Measurements from ENCODE around the gene FN1. TPM values are rescaled to one million over a fixed set of nuclear protein-coding genes. Genes with fewer than 3 reads are reported as not detected.

The FN1 gene
- total RNA-seq, 1 experiment from 2014 or later: 39.4 TPM

DNA sequence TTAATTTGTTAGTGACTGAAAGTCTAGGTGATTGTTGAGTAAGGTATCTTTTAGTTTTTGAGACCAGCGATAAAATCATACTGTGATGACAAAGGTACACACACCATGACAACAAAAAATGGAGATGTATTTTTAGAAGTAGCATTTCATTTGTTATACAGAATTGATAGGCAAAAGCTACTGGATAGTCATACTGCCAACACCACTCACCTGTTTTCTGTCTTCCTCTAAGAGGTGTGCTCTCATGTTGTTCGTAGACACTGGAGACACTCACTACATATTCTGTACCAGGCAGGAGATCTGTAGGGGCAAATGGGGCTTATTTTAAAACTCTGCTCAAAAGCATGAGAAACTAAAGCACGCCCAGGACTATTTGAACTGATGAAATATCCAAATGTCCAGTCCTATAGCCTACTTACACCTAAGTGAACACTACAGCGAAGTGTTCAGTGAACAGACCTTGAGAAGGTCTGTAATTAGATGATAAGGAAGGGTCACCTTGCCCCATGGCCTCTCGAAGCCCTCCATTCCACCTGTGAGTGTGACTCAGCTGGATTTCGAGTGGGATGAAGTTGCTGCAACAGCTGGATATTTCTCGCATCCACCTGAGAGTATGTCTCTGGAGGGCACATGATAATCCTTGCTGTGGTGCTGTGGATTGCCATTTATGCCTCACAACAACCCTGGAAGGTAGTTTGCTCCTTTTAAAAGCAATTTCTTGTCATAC lies 47.7 kb downstream of the FN1 start:
- ChIA-PET CTCF (no interaction called here), POLR2A (ENCODE audit: unreplicated experiment) (no interaction called here)
- no peak overlapping the region for H3K27ac ChIP-seq
- H3K9me3 ChIP-seq (ENCODE audit: insufficient read depth, low read depth): no peaks in the 10 kb centered on the region
- no peak overlapping the region for H3K4me3 ChIP-seq
- TF ChIP-seq, protein P1, sequence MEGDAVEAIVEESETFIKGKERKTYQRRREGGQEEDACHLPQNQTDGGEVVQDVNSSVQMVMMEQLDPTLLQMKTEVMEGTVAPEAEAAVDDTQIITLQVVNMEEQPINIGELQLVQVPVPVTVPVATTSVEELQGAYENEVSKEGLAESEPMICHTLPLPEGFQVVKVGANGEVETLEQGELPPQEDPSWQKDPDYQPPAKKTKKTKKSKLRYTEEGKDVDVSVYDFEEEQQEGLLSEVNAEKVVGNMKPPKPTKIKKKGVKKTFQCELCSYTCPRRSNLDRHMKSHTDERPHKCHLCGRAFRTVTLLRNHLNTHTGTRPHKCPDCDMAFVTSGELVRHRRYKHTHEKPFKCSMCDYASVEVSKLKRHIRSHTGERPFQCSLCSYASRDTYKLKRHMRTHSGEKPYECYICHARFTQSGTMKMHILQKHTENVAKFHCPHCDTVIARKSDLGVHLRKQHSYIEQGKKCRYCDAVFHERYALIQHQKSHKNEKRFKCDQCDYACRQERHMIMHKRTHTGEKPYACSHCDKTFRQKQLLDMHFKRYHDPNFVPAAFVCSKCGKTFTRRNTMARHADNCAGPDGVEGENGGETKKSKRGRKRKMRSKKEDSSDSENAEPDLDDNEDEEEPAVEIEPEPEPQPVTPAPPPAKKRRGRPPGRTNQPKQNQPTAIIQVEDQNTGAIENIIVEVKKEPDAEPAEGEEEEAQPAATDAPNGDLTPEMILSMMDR (conservative IDR thresholded peaks at IDR 0.05): no peak
- no peak for TF ChIP-seq EZH2 (IDR thresholded peaks at IDR 0.05; ENCODE audit: low read depth)
- no peaks in the 10 kb centered on the region for H3K36me3 ChIP-seq (ENCODE audit: low read depth)
- no peak overlapping the region for H3K4me2 ChIP-seq
- no peaks in the 10 kb centered on the region for H3K9me2 ChIP-seq (ENCODE audit: insufficient read depth)
- H3K79me2 ChIP-seq (ENCODE audit: low read depth): no peaks in the 10 kb centered on the region
- DNase-seq: no peak
- intact Hi-C loops (cut with micrococcal nuclease; ENCODE audit: unreplicated experiment): no loop called here
- no peaks in the 10 kb centered on the region for H3K27me3 ChIP-seq (ENCODE audit: insufficient read depth, low read depth)
- H3K4me1 ChIP-seq (replicated peaks; ENCODE audit: insufficient read depth): peaks cover 6% of the 10 kb centered on the region; the same call in 1 of the 2 replicates
- no TSS peak for BruUV-seq (replicated peaks)
- no peak overlapping the region for H2AFZ ChIP-seq
- H3F3A ChIP-seq (ENCODE audit: insufficient read depth, low read depth): no peaks in the 10 kb centered on the region
- no peaks in the 10 kb centered on the region for H4K20me1 ChIP-seq (ENCODE audit: insufficient read depth)

GRCh38 chr2:215386566-215386965 lies 49.3 kb downstream of the FN1 start:
- H3K4me2 ChIP-seq: no peak overlapping the region
- H3K36me3 ChIP-seq (ENCODE audit: low read depth): no peaks in the 10 kb centered on the region
- ChIA-PET POLR2A (ENCODE audit: unreplicated experiment) (no interaction called here), CTCF (no interaction called here)
- no peaks in the 10 kb centered on the region for H3F3A ChIP-seq (ENCODE audit: insufficient read depth, low read depth)
- DNase-seq: no peak
- peaks cover 3% of the 10 kb centered on the region; the same call in 1 of the 2 replicates for H3K4me1 ChIP-seq (replicated peaks; ENCODE audit: insufficient read depth)
- no TSS peak for BruUV-seq (replicated peaks)
- no peak overlapping the region for H3K27ac ChIP-seq
- peaks cover 3% of the 10 kb centered on the region; the same call in 1 of the 2 replicates for H3K9me2 ChIP-seq (ENCODE audit: insufficient read depth)
- H3K27me3 ChIP-seq (ENCODE audit: insufficient read depth, low read depth): no peaks in the 10 kb centered on the region
- H3K4me3 ChIP-seq: no peak overlapping the region
- H3K9me3 ChIP-seq (ENCODE audit: insufficient read depth, low read depth): no peaks in the 10 kb centered on the region
- no peaks in the 10 kb centered on the region for H3K79me2 ChIP-seq (ENCODE audit: low read depth)
- TF ChIP-seq, protein P1 (conservative IDR thresholded peaks at IDR 0.05): no peak
- no peaks in the 10 kb centered on the region for H4K20me1 ChIP-seq (ENCODE audit: insufficient read depth)
- no peak overlapping the region for H2AFZ ChIP-seq
- intact Hi-C loops (cut with micrococcal nuclease; ENCODE audit: unreplicated experiment): no loop called here

GRCh38 chr2:215384710-215385109 lies 51.2 kb downstream of the FN1 start:
- POLR2A ChIA-PET (ENCODE audit: unreplicated experiment): no interaction called here
- no peak overlapping the region for H3K4me2 ChIP-seq
- no peak overlapping the region for H3K4me3 ChIP-seq
- no peaks in the 10 kb centered on the region for H3K27me3 ChIP-seq (ENCODE audit: insufficient read depth, low read depth)
- H3K27ac ChIP-seq: no peak overlapping the region
- no peaks in the 10 kb centered on the region for H4K20me1 ChIP-seq (ENCODE audit: insufficient read depth)
- H2AFZ ChIP-seq: no peak overlapping the region
- intact Hi-C loops (cut with micrococcal nuclease; ENCODE audit: unreplicated experiment): no loop called here
- H3K79me2 ChIP-seq (ENCODE audit: low read depth): no peaks in the 10 kb centered on the region
- no peaks in the 10 kb centered on the region for H3F3A ChIP-seq (ENCODE audit: insufficient read depth, low read depth)
- no TSS peak for BruUV-seq (replicated peaks)
- no peak for TF ChIP-seq EZH2 (IDR thresholded peaks at IDR 0.05; ENCODE audit: low read depth)
- TF ChIP-seq, protein P1 (conservative IDR thresholded peaks at IDR 0.05): no peak
- no peaks in the 10 kb centered on the region for H3K4me1 ChIP-seq (replicated peaks; ENCODE audit: insufficient read depth)
- no peaks in the 10 kb centered on the region for H3K9me3 ChIP-seq (ENCODE audit: insufficient read depth, low read depth)
- CTCF ChIA-PET: no interaction called here
- H3K9me2 ChIP-seq (ENCODE audit: insufficient read depth): peaks cover 3% of the 10 kb centered on the region; the same call in 1 of the 2 replicates
- H3K36me3 ChIP-seq (ENCODE audit: low read depth): no peaks in the 10 kb centered on the region
- no peak for DNase-seq

Measured in PC-9 (cell line).